ENCODE results near the gene EYS.

Gene EYS

GRCh38 chr6:63676412-63677114 is 2030.5 kb downstream of the EYS start:
- no peak for DNase-seq

DNA sequence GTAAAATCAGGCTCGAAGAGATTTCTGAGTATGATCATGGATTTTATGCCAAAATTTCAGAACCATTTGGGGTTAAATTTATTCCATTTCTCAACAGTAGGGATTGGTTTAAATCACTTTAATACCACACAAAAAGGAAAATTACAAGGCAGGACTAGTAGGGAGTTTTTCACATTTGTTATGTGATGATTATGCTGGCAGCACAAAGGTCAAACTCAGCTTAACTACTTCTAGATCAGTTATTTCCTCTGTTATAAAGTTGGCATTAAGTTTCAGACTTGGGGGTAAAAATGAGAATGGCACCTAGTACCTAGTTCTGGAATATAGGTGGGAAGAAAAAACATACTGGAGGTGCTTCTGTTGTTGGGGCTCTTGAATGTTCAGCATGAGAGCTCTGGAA is 2031.9 kb downstream of the EYS start:
- no peak for DNase-seq

DNA sequence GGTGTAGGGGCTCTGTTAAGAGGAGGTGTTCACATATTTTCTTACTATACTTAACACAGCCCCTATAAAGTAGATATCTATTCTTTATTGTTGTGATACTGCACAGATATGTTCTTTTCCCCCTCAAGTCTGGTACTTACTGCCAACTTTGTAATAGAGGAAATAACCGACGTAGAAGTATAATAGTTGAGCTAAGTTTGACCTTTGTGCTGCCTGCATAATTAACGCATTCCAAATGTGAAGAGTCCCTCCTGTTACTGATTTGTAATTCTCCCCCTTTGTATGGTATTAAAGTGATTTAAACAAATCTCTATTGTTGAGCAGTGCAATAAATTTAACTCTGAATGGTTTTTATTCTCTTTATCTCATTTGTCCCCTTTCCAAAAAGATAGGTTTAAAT is 2032.4 kb downstream of the EYS start:
- DNase-seq: no peak

- DNase-seq: no peak
These were observed 2033.3 kb downstream of the EYS start for GRCh38 chr6:63673692-63674091.

GRCh38 chr6:63672582-63673129 is 2034.4 kb downstream of the EYS start:
- no peak for DNase-seq

GRCh38 chr6:63671098-63671754 is 2035.8 kb downstream of the EYS start:
- no peak for DNase-seq

Measured in hippocampal formation (tissue), 2 donors.